Stimulated activated CD4-positive, alpha-beta T cell treated with anti-CD3 and anti-CD28 coated beads, Interleukin-1b, Interleukin-23, amount 100 ng/mL, for 1 hour (primary cell): ENCODE data around the gene TCIRG1.

ENCODE experiments used
- DNase-seq, 2 donors: peaks; one replicate each; pipeline ENCODE4 v3.0.0-alpha.2; 2020; ENCODE audit warnings: low read depth in 2 of 2

The TCIRG1 gene

GRCh38 chr11:68051191-68052136 lies 12.6 kb downstream of the TCIRG1 start:
- DNase-seq: no peak

- DNase-seq: no peak
Observed at GRCh38 chr11:68052137-68052873, 13.5 kb downstream of the TCIRG1 start.

- no peak for DNase-seq
Observed at GRCh38 chr11:68053117-68053516, 14.3 kb downstream of the TCIRG1 start.

GRCh38 chr11:68053981-68054812 lies 15.4 kb downstream of the TCIRG1 start:
- no peak for DNase-seq

- no peak for DNase-seq
Observed at GRCh38 chr11:68056317-68057285, 17.8 kb downstream of the TCIRG1 start.

GRCh38 chr11:68057807-68058206 lies 19.0 kb downstream of the TCIRG1 start:
- no peak for DNase-seq

- DNase-seq: no peak
Observed at GRCh38 chr11:68061508-68061907, 22.7 kb downstream of the TCIRG1 start.

GRCh38 chr11:68064926-68065325 lies 26.1 kb downstream of the TCIRG1 start:
- DNase-seq: no peak

GRCh38 chr11:68065841-68066240 lies 27.0 kb downstream of the TCIRG1 start:
- DNase-seq: no peak

GRCh38 chr11:68066742-68067141 lies 27.9 kb downstream of the TCIRG1 start:
- DNase-seq: no peak

- no peak for DNase-seq
Observed at GRCh38 chr11:68067991-68068390, 29.2 kb downstream of the TCIRG1 start.

- DNase-seq: no peak
Observed at GRCh38 chr11:68071281-68072048, 32.6 kb downstream of the TCIRG1 start.

GRCh38 chr11:68074584-68075352 lies 35.9 kb downstream of the TCIRG1 start:
- DNase-seq: no peak

GRCh38 chr11:68076371-68077042 lies 37.7 kb downstream of the TCIRG1 start:
- no peak for DNase-seq

GRCh38 chr11:68077617-68078582 lies 39.1 kb downstream of the TCIRG1 start:
- no peak for DNase-seq

GRCh38 chr11:68080860-68081259 lies 42.0 kb downstream of the TCIRG1 start:
- DNase-seq: no peak

- no peak for DNase-seq
Observed at GRCh38 chr11:68081691-68082090, 42.9 kb downstream of the TCIRG1 start.
